ENCODE results near the gene AZU1.

AZU1 gene

DNA sequence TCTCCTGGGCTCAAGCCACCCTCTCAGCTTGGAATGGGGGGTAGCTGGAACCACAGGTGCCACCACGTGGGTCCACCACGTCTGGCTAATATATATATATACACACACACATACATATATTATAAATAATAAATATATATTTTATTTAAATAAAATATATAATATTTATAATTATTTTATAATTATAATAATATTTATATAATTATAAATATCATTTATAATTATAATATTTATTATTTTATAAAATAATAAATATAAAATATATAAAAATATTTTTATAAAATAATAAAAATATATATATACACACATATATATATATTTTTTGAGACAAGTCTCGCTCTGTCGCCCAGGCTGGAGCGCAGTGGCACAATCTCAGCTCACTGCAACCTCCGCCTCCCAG, 26.9 kb downstream of the AZU1 start (continued):
- TF ChIP-seq ZNF510 (tag by site-specific recombination; IDR thresholded peaks at IDR 0.05; ENCODE audit: insufficient replicate concordance) = no peak
- no peak for TF ChIP-seq ZNF175 (tag by site-specific recombination; IDR thresholded peaks at IDR 0.05)
- TF ChIP-seq, protein P1, sequence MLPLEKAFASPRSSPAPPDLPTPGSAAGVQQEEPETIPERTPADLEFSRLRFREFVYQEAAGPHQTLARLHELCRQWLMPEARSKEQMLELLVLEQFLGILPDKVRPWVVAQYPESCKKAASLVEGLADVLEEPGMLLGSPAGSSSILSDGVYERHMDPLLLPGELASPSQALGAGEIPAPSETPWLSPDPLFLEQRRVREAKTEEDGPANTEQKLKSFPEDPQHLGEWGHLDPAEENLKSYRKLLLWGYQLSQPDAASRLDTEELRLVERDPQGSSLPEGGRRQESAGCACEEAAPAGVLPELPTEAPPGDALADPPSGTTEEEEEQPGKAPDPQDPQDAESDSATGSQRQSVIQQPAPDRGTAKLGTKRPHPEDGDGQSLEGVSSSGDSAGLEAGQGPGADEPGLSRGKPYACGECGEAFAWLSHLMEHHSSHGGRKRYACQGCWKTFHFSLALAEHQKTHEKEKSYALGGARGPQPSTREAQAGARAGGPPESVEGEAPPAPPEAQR (tag by site-specific recombination; IDR thresholded peaks at IDR 0.05) = no peak
- TF ChIP-seq ZNF585B (tag by site-specific recombination; IDR thresholded peaks at IDR 0.05) = no peak
- TF ChIP-seq OVOL3 (tag by site-specific recombination; IDR thresholded peaks at IDR 0.05) = no peak
- TF ChIP-seq ZNF624 (tag by site-specific recombination; IDR thresholded peaks at IDR 0.05) = no peak
- TF ChIP-seq ZNF473 (tag by site-specific recombination; IDR thresholded peaks at IDR 0.05) = no peak

DNA sequence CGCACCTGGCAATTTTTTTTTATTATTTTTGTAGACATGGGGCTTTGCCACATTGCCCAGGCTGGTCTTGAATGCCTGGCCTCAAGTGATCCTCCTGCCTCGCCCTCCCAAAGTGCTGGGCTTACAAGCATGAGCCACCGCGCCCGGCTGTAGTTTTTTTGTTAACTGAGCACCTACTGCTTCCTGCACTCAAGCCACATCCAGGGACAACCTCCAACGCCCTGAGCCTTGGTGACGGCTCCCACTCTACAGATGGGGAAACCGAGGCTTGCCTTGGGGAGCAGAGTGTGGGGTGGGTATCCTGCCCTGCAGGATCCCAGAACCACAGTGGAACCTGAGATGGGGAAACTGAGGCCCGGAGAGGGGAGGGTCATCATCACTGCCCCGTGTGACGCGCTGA, 27.5 kb downstream of the AZU1 start:
- TF ChIP-seq ZNF214 (tag by site-specific recombination; IDR thresholded peaks at IDR 0.05; ENCODE audit: borderline replicate concordance) = no peak
- no peak for TF ChIP-seq ZNF140 (tag by site-specific recombination; IDR thresholded peaks at IDR 0.05)
- no peak for TF ChIP-seq ZNF777 (tag by site-specific recombination; IDR thresholded peaks at IDR 0.05; ENCODE audit: borderline replicate concordance)
- TF ChIP-seq PRDM1 (tag by site-specific recombination; IDR thresholded peaks at IDR 0.05) = no peak
- peak; percentile 80 for TF ChIP-seq ZNF664 (tag by site-specific recombination; IDR thresholded peaks at IDR 0.05)
- TF ChIP-seq TRIM28 (IDR thresholded peaks at IDR 0.05; ENCODE audit: borderline replicate concordance, low read length) = no peak
- Histone ChIP-seq H3K9me3 (ENCODE audit: control insufficient read depth, insufficient read depth, low read depth, low read length) (no peaks in the 10 kb centered on the region), H3K4me1 (ENCODE audit: control insufficient read depth, insufficient read depth, low read length) (no peaks in the 10 kb centered on the region), H3K36me3 (ENCODE audit: control insufficient read depth in 2 of 2, insufficient read depth in 1 of 2, low read length in 2 of 2) (no peaks in the 10 kb centered on the region), H3K27ac (ENCODE audit: extremely low read depth, low read depth, low read length) (no peak overlapping the region), H3K4me3 (ENCODE audit: low read depth, low read length) (no peak overlapping the region)
- CTCF ChIA-PET = interaction anchor here (2.6 kb wide), 1 partner anchor 68 kb away, joined by 7 read pairs; no protein-coding TSS in a partner anchor
- POLR2A ChIA-PET = no interaction called here

DNA sequence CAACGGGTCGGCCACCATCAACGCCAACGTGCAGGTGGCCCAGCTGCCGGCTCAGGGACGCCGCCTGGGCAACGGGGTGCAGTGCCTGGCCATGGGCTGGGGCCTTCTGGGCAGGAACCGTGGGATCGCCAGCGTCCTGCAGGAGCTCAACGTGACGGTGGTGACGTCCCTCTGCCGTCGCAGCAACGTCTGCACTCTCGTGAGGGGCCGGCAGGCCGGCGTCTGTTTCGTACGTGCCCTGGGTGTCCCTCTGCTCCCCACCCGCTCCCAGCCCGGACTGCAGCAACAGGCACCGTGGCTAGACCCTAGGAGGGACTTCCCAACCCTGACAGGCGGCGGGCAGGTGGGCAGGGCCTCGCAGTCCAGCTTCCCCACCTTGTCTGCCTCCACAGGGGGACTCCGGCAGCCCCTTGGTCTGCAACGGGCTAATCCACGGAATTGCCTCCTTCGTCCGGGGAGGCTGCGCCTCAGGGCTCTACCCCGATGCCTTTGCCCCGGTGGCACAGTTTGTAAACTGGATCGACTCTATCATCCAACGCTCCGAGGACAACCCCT, 28.0 kb downstream of the AZU1 start:
- CTCF ChIA-PET = interaction anchor here (0.6 to 2.6 kb wide), 5 partner anchors 36 to 481 kb away, joined by 3 to 7 read pairs (median 3); no protein-coding TSS in a partner anchor
- H3K4me1 ChIP-seq (ENCODE audit: control insufficient read depth, insufficient read depth, low read length) = no peaks in the 10 kb centered on the region
- TF ChIP-seq, protein P2, sequence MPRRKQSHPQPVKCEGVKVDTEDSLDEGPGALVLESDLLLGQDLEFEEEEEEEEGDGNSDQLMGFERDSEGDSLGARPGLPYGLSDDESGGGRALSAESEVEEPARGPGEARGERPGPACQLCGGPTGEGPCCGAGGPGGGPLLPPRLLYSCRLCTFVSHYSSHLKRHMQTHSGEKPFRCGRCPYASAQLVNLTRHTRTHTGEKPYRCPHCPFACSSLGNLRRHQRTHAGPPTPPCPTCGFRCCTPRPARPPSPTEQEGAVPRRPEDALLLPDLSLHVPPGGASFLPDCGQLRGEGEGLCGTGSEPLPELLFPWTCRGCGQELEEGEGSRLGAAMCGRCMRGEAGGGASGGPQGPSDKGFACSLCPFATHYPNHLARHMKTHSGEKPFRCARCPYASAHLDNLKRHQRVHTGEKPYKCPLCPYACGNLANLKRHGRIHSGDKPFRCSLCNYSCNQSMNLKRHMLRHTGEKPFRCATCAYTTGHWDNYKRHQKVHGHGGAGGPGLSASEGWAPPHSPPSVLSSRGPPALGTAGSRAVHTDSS (tag by site-specific recombination; IDR thresholded peaks at IDR 0.05) = no peak
- TF ChIP-seq ZNF350 (tag by site-specific recombination; IDR thresholded peaks at IDR 0.05) (no peak), ZNF521 (tag by site-specific recombination; IDR thresholded peaks at IDR 0.05) (no peak), GFI1B (tag by site-specific recombination; IDR thresholded peaks at IDR 0.05) (no peak)
- POLR2A ChIA-PET = no interaction called here
- no peaks in the 10 kb centered on the region for H3K36me3 ChIP-seq (ENCODE audit: control insufficient read depth in 2 of 2, insufficient read depth in 1 of 2, low read length in 2 of 2)
- H3K4me3 ChIP-seq (ENCODE audit: low read depth, low read length) = no peak overlapping the region
- H3K9me3 ChIP-seq (ENCODE audit: control insufficient read depth, insufficient read depth, low read depth, low read length) = no peaks in the 10 kb centered on the region
- H3K27ac ChIP-seq (ENCODE audit: extremely low read depth, low read depth, low read length) = no peak overlapping the region

DNA sequence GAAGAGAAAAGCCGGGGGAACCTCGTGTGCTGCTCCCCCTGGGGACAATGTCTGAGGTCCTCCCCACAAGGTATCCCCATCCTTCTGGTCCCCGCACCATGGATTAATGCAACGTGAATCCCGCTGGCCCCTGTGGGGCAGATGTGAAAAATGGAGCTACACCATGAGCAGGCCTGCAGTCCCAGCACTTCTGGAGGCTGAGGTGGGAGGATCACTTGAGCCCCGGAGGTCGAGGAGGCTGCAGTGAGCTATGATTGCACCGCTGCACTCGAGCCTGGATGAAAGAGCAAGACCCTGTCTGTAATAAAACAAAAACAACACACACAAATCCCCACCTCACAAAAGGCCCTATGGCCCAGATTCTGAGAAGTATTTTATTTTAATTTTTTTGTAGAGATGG, 30.6 kb downstream of the AZU1 start:
- Histone ChIP-seq H3K9me3 (ENCODE audit: control insufficient read depth, insufficient read depth, low read depth, low read length) (no peaks in the 10 kb centered on the region), H3K36me3 (ENCODE audit: control insufficient read depth in 2 of 2, insufficient read depth in 1 of 2, low read length in 2 of 2) (no peaks in the 10 kb centered on the region), H3K27ac (ENCODE audit: extremely low read depth, low read depth, low read length) (no peak overlapping the region), H3K4me3 (ENCODE audit: low read depth, low read length) (no peak overlapping the region), H3K4me1 (ENCODE audit: control insufficient read depth, insufficient read depth, low read length) (no peaks in the 10 kb centered on the region)
- POLR2A ChIA-PET = interaction anchor here (0.5 to 0.6 kb wide), 2 partner anchors 20 to 109 kb away, joined by 3 read pairs; no protein-coding TSS in a partner anchor
- CTCF ChIA-PET = interaction anchor here (0.6 to 3.0 kb wide), 7 partner anchors 39 to 408 kb away, joined by 3 to 21 read pairs (median 4); no protein-coding TSS in a partner anchor
- no peak for TF ChIP-seq ZNF654 (tag by site-specific recombination; IDR thresholded peaks at IDR 0.05; ENCODE audit: low read depth)
- TF ChIP-seq ZNF354C (tag by site-specific recombination; IDR thresholded peaks at IDR 0.05; ENCODE audit: borderline replicate concordance, low read depth) = no peak
- no peak for TF ChIP-seq GLIS2 (tag by site-specific recombination; IDR thresholded peaks at IDR 0.05)
- no peak for TF ChIP-seq ZFP3 (tag by site-specific recombination; IDR thresholded peaks at IDR 0.05; ENCODE audit: low read depth)
- TF ChIP-seq, protein P3, sequence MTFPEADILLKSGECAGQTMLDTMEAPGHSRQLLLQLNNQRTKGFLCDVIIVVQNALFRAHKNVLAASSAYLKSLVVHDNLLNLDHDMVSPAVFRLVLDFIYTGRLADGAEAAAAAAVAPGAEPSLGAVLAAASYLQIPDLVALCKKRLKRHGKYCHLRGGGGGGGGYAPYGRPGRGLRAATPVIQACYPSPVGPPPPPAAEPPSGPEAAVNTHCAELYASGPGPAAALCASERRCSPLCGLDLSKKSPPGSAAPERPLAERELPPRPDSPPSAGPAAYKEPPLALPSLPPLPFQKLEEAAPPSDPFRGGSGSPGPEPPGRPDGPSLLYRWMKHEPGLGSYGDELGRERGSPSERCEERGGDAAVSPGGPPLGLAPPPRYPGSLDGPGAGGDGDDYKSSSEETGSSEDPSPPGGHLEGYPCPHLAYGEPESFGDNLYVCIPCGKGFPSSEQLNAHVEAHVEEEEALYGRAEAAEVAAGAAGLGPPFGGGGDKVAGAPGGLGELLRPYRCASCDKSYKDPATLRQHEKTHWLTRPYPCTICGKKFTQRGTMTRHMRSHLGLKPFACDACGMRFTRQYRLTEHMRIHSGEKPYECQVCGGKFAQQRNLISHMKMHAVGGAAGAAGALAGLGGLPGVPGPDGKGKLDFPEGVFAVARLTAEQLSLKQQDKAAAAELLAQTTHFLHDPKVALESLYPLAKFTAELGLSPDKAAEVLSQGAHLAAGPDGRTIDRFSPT (tag by site-specific recombination; IDR thresholded peaks at IDR 0.05) = no peak
- no peak for TF ChIP-seq ZNF768 (tag by site-specific recombination; IDR thresholded peaks at IDR 0.05)
- TF ChIP-seq, protein P4, sequence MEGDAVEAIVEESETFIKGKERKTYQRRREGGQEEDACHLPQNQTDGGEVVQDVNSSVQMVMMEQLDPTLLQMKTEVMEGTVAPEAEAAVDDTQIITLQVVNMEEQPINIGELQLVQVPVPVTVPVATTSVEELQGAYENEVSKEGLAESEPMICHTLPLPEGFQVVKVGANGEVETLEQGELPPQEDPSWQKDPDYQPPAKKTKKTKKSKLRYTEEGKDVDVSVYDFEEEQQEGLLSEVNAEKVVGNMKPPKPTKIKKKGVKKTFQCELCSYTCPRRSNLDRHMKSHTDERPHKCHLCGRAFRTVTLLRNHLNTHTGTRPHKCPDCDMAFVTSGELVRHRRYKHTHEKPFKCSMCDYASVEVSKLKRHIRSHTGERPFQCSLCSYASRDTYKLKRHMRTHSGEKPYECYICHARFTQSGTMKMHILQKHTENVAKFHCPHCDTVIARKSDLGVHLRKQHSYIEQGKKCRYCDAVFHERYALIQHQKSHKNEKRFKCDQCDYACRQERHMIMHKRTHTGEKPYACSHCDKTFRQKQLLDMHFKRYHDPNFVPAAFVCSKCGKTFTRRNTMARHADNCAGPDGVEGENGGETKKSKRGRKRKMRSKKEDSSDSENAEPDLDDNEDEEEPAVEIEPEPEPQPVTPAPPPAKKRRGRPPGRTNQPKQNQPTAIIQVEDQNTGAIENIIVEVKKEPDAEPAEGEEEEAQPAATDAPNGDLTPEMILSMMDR (tag by site-specific recombination; IDR thresholded peaks at IDR 0.05) = no peak

Data from HEK293 (cell line).